Activated CD8-positive, alpha-beta T cell treated with anti-CD3 and anti-CD28 coated beads, Interleukin-2, amount 10 ng/mL, durations not matched to agents 7 days and 5 days (primary cell): ENCODE measurements around the gene RFX8. TPM values are rescaled to one million over a fixed set of nuclear protein-coding genes. Genes with fewer than 3 reads are reported as not detected.

Source experiments
- ATAC-seq: fragments of 150-1000 bp; cut with Tn5 transposase; one replicate; pipeline ENCODE4 v1.10.0; 2021; ENCODE audit warnings: moderate library complexity
- CTCF ChIA-PET: fragments of 350-600 bp; sonication (Branson Sonifier 250); formaldehyde crosslinking; loops from one replicate; lab custom pipeline; 2021; ENCODE audit warnings: antibody characterized with exemption; lab: Charles Lee
- POLR2A ChIA-PET: fragments of 350-600 bp; sonication (Branson Sonifier 250); formaldehyde crosslinking; loops from one replicate; lab custom pipeline; 2021; ENCODE audit warnings: antibody characterized with exemption; lab: Charles Lee
- DNase-seq: peaks from one replicate; pipeline ENCODE4 v3.0.0-alpha.2; 2020
- H3K27ac Mint-ChIP-seq: one replicate; pipeline ENCODE4 v1.8.0; 2021; ENCODE audit warnings: mild to moderate bottlenecking, mixed read lengths
- H3K27me3 Mint-ChIP-seq: one replicate; pipeline ENCODE4 v1.8.0; 2021; ENCODE audit warnings: low read depth, mixed read lengths
- H3K36me3 Mint-ChIP-seq: one replicate; pipeline ENCODE4 v1.8.0; 2021; ENCODE audit warnings: low read depth, mixed read lengths
- H3K4me1 Mint-ChIP-seq: one replicate; pipeline ENCODE4 v1.8.0; 2021; ENCODE audit warnings: low read depth, mixed read lengths
- H3K4me3 Mint-ChIP-seq: one replicate; pipeline ENCODE4 v1.8.0; 2021; ENCODE audit warnings: mild to moderate bottlenecking, mixed read lengths
- H3K9me3 Mint-ChIP-seq: one replicate; pipeline ENCODE4 v1.8.0; 2022; ENCODE audit warnings: mixed read lengths; ENCODE audit not compliant: insufficient read depth
- total RNA-seq, 2 experiments: library from RNA; stranded (reverse); gene quantifications; one replicate each; pipeline ENCODE4 v1.2.3, GENCODE V29; 2021

The RFX8 gene
- total RNA-seq, 2 experiments from 2014 or later, result 2.2 to 2.8 TPM

GRCh38 chr2:101480764-101481163, 5.9 kb upstream of the RFX8 start:
- CTCF ChIA-PET, result no interaction called here

GRCh38 chr2:101479810-101480209, 4.9 kb upstream of the RFX8 start:
- DNase-seq, result no peak
- H3K36me3 Mint-ChIP-seq, result peaks cover 3% of the 10 kb centered on the region

More at GRCh38 chr2:101480764-101481163, 5.9 kb upstream of the RFX8 start:
- Mint-ChIP-seq H3K4me3 (no peak overlapping the region), H3K36me3 (no peaks in the 10 kb centered on the region), H3K4me1 (peaks cover 45% of the 10 kb centered on the region), H3K27ac (no peak overlapping the region), H3K9me3 (no peaks in the 10 kb centered on the region), H3K27me3 (peaks cover 5% of the 10 kb centered on the region)
- ATAC-seq, result no peak
- POLR2A ChIA-PET, result no interaction called here
- DNase-seq, result no peak

GRCh38 chr2:101479328-101479727, 4.4 kb upstream of the RFX8 start:
- Mint-ChIP-seq H3K9me3 (no peaks in the 10 kb centered on the region), H3K36me3 (peaks cover 3% of the 10 kb centered on the region), H3K27me3 (peaks cover 5% of the 10 kb centered on the region), H3K27ac (no peak overlapping the region), H3K4me3 (no peak overlapping the region), H3K4me1 (peaks cover 56% of the 10 kb centered on the region)
- ATAC-seq, result no peak
- no peak for DNase-seq
- POLR2A ChIA-PET, result no interaction called here
- CTCF ChIA-PET, result no interaction called here

More at GRCh38 chr2:101479810-101480209, 4.9 kb upstream of the RFX8 start:
- CTCF ChIA-PET, result no interaction called here
- Mint-ChIP-seq H3K9me3 (no peaks in the 10 kb centered on the region), H3K27me3 (peaks cover 5% of the 10 kb centered on the region), H3K4me3 (no peak overlapping the region), H3K4me1 (peaks cover 54% of the 10 kb centered on the region), H3K27ac (no peak overlapping the region)
- POLR2A ChIA-PET, result no interaction called here
- no peak for ATAC-seq

GRCh38 chr2:101478181-101479001, 3.5 kb upstream of the RFX8 start:
- H3K9me3 Mint-ChIP-seq, result no peaks in the 10 kb centered on the region
- no peak overlapping the region for H3K4me3 Mint-ChIP-seq
- peaks cover 5% of the 10 kb centered on the region for H3K27me3 Mint-ChIP-seq
- DNase-seq (no peak), ATAC-seq (no peak)
- H3K36me3 Mint-ChIP-seq, result peaks cover 3% of the 10 kb centered on the region
- no peak overlapping the region for H3K27ac Mint-ChIP-seq
- ChIA-PET CTCF (interaction anchor here (0.9 to 1.4 kb wide), 2 partner anchors 8 to 60 kb away, joined by 3 to 4 read pairs; no protein-coding TSS in a partner anchor), POLR2A (no interaction called here)
- H3K4me1 Mint-ChIP-seq, result peaks cover 60% of the 10 kb centered on the region

- ChIA-PET CTCF (interaction anchor here (1.4 kb wide), 1 partner anchor 9 kb away, joined by 3 read pairs; no protein-coding TSS in a partner anchor), POLR2A (no interaction called here)
- H3K9me3 Mint-ChIP-seq, result no peaks in the 10 kb centered on the region
- no peak for ATAC-seq
- H3K27ac Mint-ChIP-seq, result no peak overlapping the region
- no peak overlapping the region for H3K4me3 Mint-ChIP-seq
- peaks cover 64% of the 10 kb centered on the region for H3K4me1 Mint-ChIP-seq
- peaks cover 3% of the 10 kb centered on the region for H3K36me3 Mint-ChIP-seq
- no peak for DNase-seq
- H3K27me3 Mint-ChIP-seq, result peaks cover 5% of the 10 kb centered on the region
These were observed 2.6 kb upstream of the RFX8 start for GRCh38 chr2:101477556-101477955.

GRCh38 chr2:101476605-101477208, 1.8 kb upstream of the RFX8 start:
- DNase-seq (no peak), ATAC-seq (no peak)
- H3K4me1 Mint-ChIP-seq, result peaks cover 71% of the 10 kb centered on the region
- ChIA-PET POLR2A (interaction anchor here (1.0 kb wide), 1 partner anchor 11 kb away, joined by 3 read pairs; no protein-coding TSS in a partner anchor), CTCF (no interaction called here)
- H3K36me3 Mint-ChIP-seq, result peaks cover 3% of the 10 kb centered on the region
- H3K27me3 Mint-ChIP-seq, result peaks cover 5% of the 10 kb centered on the region
- H3K9me3 Mint-ChIP-seq, result no peaks in the 10 kb centered on the region
- H3K27ac Mint-ChIP-seq, result peak overlapping the region; percentile 9
- H3K4me3 Mint-ChIP-seq, result no peak overlapping the region

- peaks cover 3% of the 10 kb centered on the region for H3K27me3 Mint-ChIP-seq
- POLR2A ChIA-PET, result interaction anchor here (0.9 to 1.6 kb wide), 12 partner anchors 13 to 360 kb away, joined by 3 to 9 read pairs (median 4); partner anchors contain the start of gene MAP4K4
- peak overlapping the region; percentile 83 for H3K4me3 Mint-ChIP-seq
- H3K9me3 Mint-ChIP-seq, result no peaks in the 10 kb centered on the region
- CTCF ChIA-PET, result interaction anchor here (1.1 to 1.5 kb wide), 8 partner anchors 13 to 224 kb away, joined by 3 to 5 read pairs (median 4); no protein-coding TSS in a partner anchor
- H3K36me3 Mint-ChIP-seq, result peaks cover 5% of the 10 kb centered on the region
- peaks cover 55% of the 10 kb centered on the region for H3K4me1 Mint-ChIP-seq
- peak; percentile 60 for DNase-seq
- peak overlapping the region; percentile 93 for H3K27ac Mint-ChIP-seq
- ATAC-seq, result peak; percentile 73
These were observed 806 bp downstream of the RFX8 start for GRCh38 chr2:101473911-101474701.

GRCh38 chr2:101473591-101473910, 1.4 kb downstream of the RFX8 start:
- peaks cover 54% of the 10 kb centered on the region for H3K4me1 Mint-ChIP-seq
- ChIA-PET CTCF (interaction anchor here (1.1 kb wide), 1 partner anchor 55 kb away, joined by 3 read pairs; no protein-coding TSS in a partner anchor), POLR2A (interaction anchor here (0.9 kb wide), 1 partner anchor 35 kb away, joined by 3 read pairs; no protein-coding TSS in a partner anchor)
- no peak for DNase-seq
- H3K4me3 Mint-ChIP-seq, result peak overlapping the region; percentile 81
- ATAC-seq, result no peak
- H3K36me3 Mint-ChIP-seq, result peaks cover 5% of the 10 kb centered on the region
- H3K27ac Mint-ChIP-seq, result peak overlapping the region; percentile 86
- H3K9me3 Mint-ChIP-seq, result no peaks in the 10 kb centered on the region
- H3K27me3 Mint-ChIP-seq, result peaks cover 3% of the 10 kb centered on the region

GRCh38 chr2:101469863-101470262, 5.0 kb downstream of the RFX8 start:
- no peak overlapping the region for H3K27ac Mint-ChIP-seq
- ChIA-PET CTCF (interaction anchor here (1.0 kb wide), 1 partner anchor 128 kb away, joined by 3 read pairs; no protein-coding TSS in a partner anchor), POLR2A (no interaction called here)
- H3K4me1 Mint-ChIP-seq, result peaks cover 22% of the 10 kb centered on the region
- H3K4me3 Mint-ChIP-seq, result no peak overlapping the region
- H3K36me3 Mint-ChIP-seq, result peaks cover 7% of the 10 kb centered on the region
- ATAC-seq, result no peak
- H3K27me3 Mint-ChIP-seq, result no peaks in the 10 kb centered on the region
- DNase-seq, result no peak
- no peaks in the 10 kb centered on the region for H3K9me3 Mint-ChIP-seq

GRCh38 chr2:101467306-101467705, 7.6 kb downstream of the RFX8 start:
- Mint-ChIP-seq H3K4me1 (peaks cover 14% of the 10 kb centered on the region), H3K27me3 (no peaks in the 10 kb centered on the region), H3K27ac (no peak overlapping the region), H3K9me3 (no peaks in the 10 kb centered on the region), H3K36me3 (peaks cover 14% of the 10 kb centered on the region), H3K4me3 (no peak overlapping the region)
- DNase-seq (no peak), ATAC-seq (no peak)
- ChIA-PET POLR2A (no interaction called here), CTCF (no interaction called here)

- ChIA-PET CTCF (no interaction called here), POLR2A (no interaction called here)
- Mint-ChIP-seq H3K9me3 (no peaks in the 10 kb centered on the region), H3K27ac (no peak overlapping the region), H3K4me3 (no peak overlapping the region), H3K36me3 (peaks cover 14% of the 10 kb centered on the region), H3K4me1 (peaks cover 7% of the 10 kb centered on the region), H3K27me3 (no peaks in the 10 kb centered on the region)
- DNase-seq (no peak), ATAC-seq (no peak)
These were observed 8.5 kb downstream of the RFX8 start for GRCh38 chr2:101466426-101466825.
